GM10266 (cell line): ENCODE results near the gene HES2.
A peak's percentile ranks its signal among the peaks of the same experiment; 100 is the strongest.

Experiments
- DNase-seq: peaks from one replicate; pipeline ENCODE4 v3.0.0; 2012; ENCODE audit errors: extremely low spot score
- TF ChIP-seq, protein P1 (sequence below): IDR thresholded peaks from 2 replicates; pipeline ENCODE4 v1.5.1; 2012; ENCODE audit warnings: mild to moderate bottlenecking, low read depth; ENCODE audit not compliant: control insufficient read depth, insufficient read depth; ENCODE audit errors: missing control alignments

Gene HES2, protein sequence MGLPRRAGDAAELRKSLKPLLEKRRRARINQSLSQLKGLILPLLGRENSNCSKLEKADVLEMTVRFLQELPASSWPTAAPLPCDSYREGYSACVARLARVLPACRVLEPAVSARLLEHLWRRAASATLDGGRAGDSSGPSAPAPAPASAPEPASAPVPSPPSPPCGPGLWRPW

DNA sequence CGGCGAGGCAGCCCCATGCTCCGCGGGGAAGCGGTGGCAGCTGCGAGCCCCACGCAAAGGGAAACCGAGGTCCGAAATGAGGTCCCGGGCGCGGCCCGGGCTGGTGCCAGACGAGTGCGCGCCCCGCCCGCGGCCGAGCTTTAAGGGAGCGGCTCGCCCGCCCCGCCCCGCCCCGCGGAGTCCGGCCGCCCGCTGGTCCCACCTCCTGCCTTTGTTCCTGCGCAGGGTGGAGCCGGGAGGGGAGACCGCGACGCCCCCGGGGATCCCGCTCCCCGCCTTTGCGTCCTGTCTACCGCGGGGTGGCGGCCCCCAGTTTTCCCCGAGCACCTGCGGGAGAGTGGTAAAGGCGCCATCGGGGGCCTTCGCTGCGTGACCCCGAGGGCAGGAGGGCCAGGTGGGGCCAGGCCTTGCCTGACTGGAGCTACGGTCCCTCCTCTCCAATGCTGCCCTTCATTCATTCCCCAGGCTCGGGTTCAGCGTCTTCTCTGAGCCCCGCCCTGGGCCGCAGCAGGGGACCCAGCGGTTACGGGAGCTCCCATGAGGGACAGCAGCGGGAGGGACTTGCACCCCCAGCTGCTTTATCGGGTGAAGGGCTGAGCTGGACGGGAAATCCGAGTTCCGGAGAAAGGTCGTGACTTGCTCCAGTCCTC is at the start of gene HES2:
Gene HES2 (minus strand): TSS at position 116 of the 650 bp plus-strand sequence. CDS start 99 bp downstream, at position 17.
- DNase-seq, result peak; percentile 69
- TF ChIP-seq, protein P1, sequence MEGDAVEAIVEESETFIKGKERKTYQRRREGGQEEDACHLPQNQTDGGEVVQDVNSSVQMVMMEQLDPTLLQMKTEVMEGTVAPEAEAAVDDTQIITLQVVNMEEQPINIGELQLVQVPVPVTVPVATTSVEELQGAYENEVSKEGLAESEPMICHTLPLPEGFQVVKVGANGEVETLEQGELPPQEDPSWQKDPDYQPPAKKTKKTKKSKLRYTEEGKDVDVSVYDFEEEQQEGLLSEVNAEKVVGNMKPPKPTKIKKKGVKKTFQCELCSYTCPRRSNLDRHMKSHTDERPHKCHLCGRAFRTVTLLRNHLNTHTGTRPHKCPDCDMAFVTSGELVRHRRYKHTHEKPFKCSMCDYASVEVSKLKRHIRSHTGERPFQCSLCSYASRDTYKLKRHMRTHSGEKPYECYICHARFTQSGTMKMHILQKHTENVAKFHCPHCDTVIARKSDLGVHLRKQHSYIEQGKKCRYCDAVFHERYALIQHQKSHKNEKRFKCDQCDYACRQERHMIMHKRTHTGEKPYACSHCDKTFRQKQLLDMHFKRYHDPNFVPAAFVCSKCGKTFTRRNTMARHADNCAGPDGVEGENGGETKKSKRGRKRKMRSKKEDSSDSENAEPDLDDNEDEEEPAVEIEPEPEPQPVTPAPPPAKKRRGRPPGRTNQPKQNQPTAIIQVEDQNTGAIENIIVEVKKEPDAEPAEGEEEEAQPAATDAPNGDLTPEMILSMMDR, result no peak

DNA sequence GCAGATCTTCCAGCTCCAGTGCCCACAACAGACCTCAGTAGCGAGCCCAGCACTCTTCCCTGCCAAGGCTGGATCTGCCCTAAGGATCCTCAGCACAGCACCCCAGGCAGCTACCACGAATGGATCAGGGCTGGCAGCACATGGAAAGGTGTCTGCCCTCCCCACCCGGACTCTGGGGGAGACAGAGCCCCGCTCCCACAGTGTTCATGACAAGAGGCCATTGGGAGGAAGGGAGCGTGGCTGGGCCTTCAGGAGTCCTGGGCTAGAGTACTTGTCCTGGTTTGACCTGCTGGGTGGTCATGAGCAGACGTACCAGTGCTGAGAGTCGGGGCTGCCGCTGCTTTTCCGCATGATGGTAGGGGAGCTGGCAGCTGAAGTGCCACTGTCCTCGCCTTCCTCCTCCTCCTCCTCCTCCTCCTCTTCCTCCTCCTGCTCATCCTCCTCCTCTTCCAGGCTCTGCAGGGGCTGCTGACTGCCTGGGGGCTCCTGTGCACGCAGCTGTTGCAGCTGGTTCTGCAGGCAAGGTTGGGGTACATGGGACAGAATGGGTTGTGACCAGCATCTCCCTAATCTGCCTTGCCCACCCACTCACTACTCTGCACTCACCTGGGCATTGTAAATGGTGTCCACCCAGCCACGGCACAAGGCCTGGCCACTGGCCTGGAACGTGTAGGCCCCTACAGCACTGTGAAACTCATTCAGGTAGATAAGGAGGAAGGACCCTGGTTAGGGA is 49.2 kb upstream of the HES2 start:
- TF ChIP-seq, protein P1, result no peak
- no peak for DNase-seq

DNA sequence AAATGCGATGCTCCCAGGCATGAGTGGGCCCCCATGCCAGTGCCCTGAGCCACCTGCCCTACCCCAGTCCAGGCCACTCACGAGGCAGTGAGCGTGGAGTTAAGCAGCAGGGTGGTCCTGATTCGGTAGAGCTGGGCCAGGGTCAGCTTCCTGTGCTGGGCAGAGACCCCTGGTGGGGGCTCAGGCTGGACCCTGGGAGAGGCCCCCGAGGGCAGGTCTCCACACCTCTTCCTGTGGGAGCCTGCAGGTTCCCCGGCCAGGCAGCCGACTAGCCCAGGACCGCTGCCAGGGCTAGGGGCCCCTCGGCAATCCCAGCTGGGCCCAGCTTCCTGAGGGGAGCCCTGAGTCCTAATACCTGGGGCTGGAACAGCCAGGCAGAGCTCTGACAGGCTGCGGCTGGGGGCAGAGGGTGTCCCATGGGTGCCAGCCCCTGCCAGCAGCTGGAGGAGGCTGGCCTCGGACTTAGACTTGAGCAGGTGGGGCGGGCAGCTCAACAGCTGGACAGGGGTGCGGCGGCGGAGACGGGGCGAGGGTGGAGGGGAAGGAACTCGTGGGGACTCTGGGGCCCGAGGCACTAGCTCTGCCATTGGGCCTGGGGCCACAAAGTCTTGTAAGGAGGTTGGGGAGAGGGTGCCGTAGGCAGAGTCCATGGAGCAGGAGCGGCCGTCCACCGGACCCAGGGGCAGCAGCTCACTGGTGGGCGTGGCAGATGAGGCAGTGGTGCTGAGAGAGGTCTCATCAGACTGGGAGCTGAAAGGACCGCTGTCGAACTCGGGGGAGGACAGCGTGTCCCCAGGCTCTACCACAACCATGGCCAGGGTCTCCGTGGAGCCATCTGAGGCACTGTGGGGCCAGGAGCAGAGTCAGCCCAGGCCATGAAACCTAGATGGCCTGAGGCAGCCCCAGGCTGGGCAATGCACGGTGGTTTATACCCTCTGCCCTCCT is 48.3 kb upstream of the HES2 start:
- TF ChIP-seq, protein P1, result no peak
- no peak for DNase-seq

DNA sequence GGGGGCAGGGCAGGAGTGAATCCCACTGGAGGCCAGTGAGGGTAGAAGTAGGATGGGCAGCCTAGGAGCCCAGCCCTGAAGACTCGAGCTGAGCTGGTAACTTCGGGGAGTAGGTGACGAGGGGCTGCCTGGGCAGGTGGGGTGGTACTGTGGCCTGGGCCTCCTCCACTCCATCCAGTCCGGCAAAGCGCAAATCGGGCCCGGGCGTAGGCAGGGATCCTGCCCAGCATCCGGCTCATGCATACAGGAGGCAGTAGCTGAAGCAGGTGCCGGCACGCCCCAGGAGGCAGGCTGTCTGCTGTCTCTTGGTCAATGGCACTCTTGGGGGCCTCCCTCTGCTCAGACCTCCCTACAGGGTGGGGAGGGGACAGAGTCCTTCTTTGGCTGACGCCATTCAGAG is 47.5 kb upstream of the HES2 start:
- TF ChIP-seq, protein P1, result no peak
- no peak for DNase-seq

DNA sequence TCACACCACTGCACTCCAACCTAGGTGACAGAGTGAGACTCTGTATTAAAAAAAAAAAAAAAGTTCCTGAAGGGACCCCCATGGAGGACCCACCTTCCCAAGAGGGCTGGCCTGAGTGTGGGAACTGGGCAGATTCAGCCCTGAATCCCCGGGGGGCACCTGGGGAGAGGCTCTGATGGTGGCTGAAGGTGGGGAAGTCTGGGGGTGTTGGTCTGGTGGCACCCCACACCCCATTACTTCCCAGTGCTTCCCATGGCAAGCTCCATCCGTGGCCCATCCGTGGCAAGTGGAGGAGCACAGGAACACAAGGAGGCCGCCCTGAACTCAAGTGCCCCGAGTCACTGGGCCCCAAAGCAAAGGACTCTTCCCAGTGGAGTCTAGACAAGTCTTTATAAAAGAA is 47.0 kb upstream of the HES2 start:
- TF ChIP-seq, protein P1, result no peak
- DNase-seq, result no peak

DNA sequence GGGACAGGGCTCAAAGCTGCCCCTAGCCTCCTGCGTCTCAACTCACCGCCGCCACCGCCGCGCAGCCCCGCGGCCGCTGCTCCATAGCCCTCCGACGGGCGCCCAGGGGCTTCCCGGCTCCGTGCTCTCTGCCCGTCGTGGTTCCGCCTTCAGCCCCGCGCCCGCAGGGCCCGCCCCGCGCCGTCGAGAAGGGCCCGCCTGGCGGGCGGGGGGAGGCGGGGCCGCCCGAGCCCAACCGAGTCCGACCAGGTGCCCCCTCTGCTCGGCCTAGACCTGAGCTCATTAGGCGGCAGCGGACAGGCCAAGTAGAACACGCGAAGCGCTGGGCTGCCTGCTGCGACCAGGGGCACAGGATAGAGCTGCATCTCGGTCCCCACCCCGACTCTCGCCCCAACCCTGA is 46.3 kb upstream of the HES2 start, which contains the start of gene TNFRSF25:
Gene TNFRSF25 (minus strand): TSS at position 151 of the 400 bp plus-strand sequence. CDS start 66 bp downstream, at position 85.
- DNase-seq, result no peak
- TF ChIP-seq, protein P1, result no peak
